Measurements from ENCODE around the gene FBXO39.
"Not testable (repeated sequence)": the region's sequence is repeated elsewhere in the genome, so short reads cannot be mapped to it uniquely, and the experiment has no call there.

Gene FBXO39

GRCh38 chr17:6793748-6794493 lies 17.9 kb downstream of the FBXO39 start:
- DNase-seq (ENCODE audit: low read depth): no peak

- no peak for DNase-seq (ENCODE audit: low read depth)
Measured at GRCh38 chr17:6796017-6796886, 20.2 kb downstream of the FBXO39 start.

GRCh38 chr17:6796887-6797490 lies 21.0 kb downstream of the FBXO39 start:
- peak; percentile 13 for DNase-seq (ENCODE audit: low read depth)

- no peak for DNase-seq (ENCODE audit: low read depth)
Measured at GRCh38 chr17:6797718-6798351, 21.8 kb downstream of the FBXO39 start.

GRCh38 chr17:6799738-6800137 lies 23.7 kb downstream of the FBXO39 start:
- no peak for DNase-seq (ENCODE audit: low read depth)

GRCh38 chr17:6800422-6801027 lies 24.5 kb downstream of the FBXO39 start:
- no peak for DNase-seq (ENCODE audit: low read depth)

GRCh38 chr17:6811510-6811909 lies 35.5 kb downstream of the FBXO39 start:
- DNase-seq (ENCODE audit: low read depth): no peak

- DNase-seq (ENCODE audit: low read depth): no peak
Measured at GRCh38 chr17:6812295-6812694, 36.3 kb downstream of the FBXO39 start.

GRCh38 chr17:6815775-6816174 lies 39.8 kb downstream of the FBXO39 start:
- no peak for DNase-seq (ENCODE audit: low read depth)

- not testable (repeated sequence) for DNase-seq (ENCODE audit: low read depth)
Measured at GRCh38 chr17:6816368-6816767, 40.4 kb downstream of the FBXO39 start.

- DNase-seq (ENCODE audit: low read depth): no peak
Measured at GRCh38 chr17:6818938-6819337, 42.9 kb downstream of the FBXO39 start.

- DNase-seq (ENCODE audit: low read depth): peak; percentile 28
Measured at GRCh38 chr17:6823011-6823442, 47.0 kb downstream of the FBXO39 start.

- DNase-seq (ENCODE audit: low read depth): no peak
Measured at GRCh38 chr17:6830383-6830986, 54.5 kb downstream of the FBXO39 start.

- peak; percentile 21 for DNase-seq (ENCODE audit: low read depth)
Measured at GRCh38 chr17:6831661-6832263, 55.7 kb downstream of the FBXO39 start, which contains the start of gene TEKT1. TSS of gene TEKT1 (minus strand) at chr17:6831729. CDS start at chr17:6830376, 1,353 bp downstream.
